T-cell (primary cell): Measurements from ENCODE around the gene TDRD3. TPM values are rescaled to one million over a fixed set of nuclear protein-coding genes. Genes with fewer than 3 reads are reported as not detected.

ENCODE experiments used
- ATAC-seq, 4 experiments: fragments of 200-7000 bp in 3 of 4; fragments of 150-1000 bp in 1 of 4; cut with Tn5 transposase; replicated peaks in 1 of 4; 1 replicate in 3 of 4; 2 replicates in 1 of 4; pipeline ENCODE4 v1.10.0; 2021; ENCODE audit warnings: moderate library complexity in 3 of 4, mild to moderate bottlenecking in 2 of 4, moderate number of reproducible peaks in 1 of 4
- CTCF ChIA-PET, 2 donors: fragments of 300-600 bp; sonication (Branson Sonifier 250); formaldehyde crosslinking; loops; one replicate each; lab custom pipeline; 2022; ENCODE audit warnings: antibody characterized with exemption in 2 of 2; lab: Charles Lee
- POLR2A ChIA-PET, 2 donors: fragments of 300-600 bp; sonication (Branson Sonifier 250); formaldehyde crosslinking; loops; one replicate each; lab custom pipeline; 2022; ENCODE audit warnings: antibody characterized with exemption in 2 of 2; lab: Charles Lee
- DNase-seq, 35 experiments: peaks; one replicate each; pipeline versions ENCODE4 v3.0.0 to v3.0.0-alpha.2; 2013 to 2023
- H3K27ac ChIP-seq: one replicate; pipeline ENCODE4 v1.5.1; 2013; ENCODE audit warnings: low read length
- H3K27me3 ChIP-seq, 2 experiments: replicated peaks in 1 of 2; 1 replicate in 1 of 2; 2 replicates in 1 of 2; pipeline versions ENCODE4 v1.6.1 to v1.7.0; 2013; ENCODE audit warnings: low read length in 1 of 2, mixed read lengths in 1 of 2; ENCODE audit not compliant: control insufficient read depth in 2 of 2, insufficient read depth in 2 of 2; ENCODE audit errors: extremely low read depth in 1 of 2
- H3K36me3 ChIP-seq, 2 donors: 1 replicate in 1 of 2; 2 replicates in 1 of 2; pipeline versions ENCODE4 v1.6.1 to v1.7.0; 2013; ENCODE audit warnings: low read length in 1 of 2; ENCODE audit not compliant: control insufficient read depth in 2 of 2, insufficient read depth in 1 of 2; ENCODE audit errors: extremely low read depth in 1 of 2
- H3K4me1 ChIP-seq, 2 experiments: 1 replicate in 1 of 2; 2 replicates in 1 of 2; pipeline versions ENCODE4 v1.6.1 to v1.7.0; 2013; ENCODE audit warnings: low read length in 2 of 2, mixed read lengths in 1 of 2; ENCODE audit not compliant: insufficient read depth in 2 of 2, control insufficient read depth in 1 of 2; ENCODE audit errors: extremely low read depth in 1 of 2
- H3K4me3 ChIP-seq, 2 donors: 1 replicate in 1 of 2; 2 replicates in 1 of 2; pipeline versions ENCODE4 v1.5.1 to v1.7.0; 2013; ENCODE audit warnings: mild to moderate bottlenecking in 2 of 2, low read length in 1 of 2, moderate library complexity in 1 of 2; ENCODE audit not compliant: control insufficient read depth in 1 of 2; ENCODE audit errors: extremely low read depth in 1 of 2
- H3K9me3 ChIP-seq: 2 replicates; pipeline ENCODE4 v1.7.0; 2013
- H3K27ac Mint-ChIP-seq, 2 donors: one replicate each; pipeline ENCODE4 v1.8.0; 2020 to 2021; ENCODE audit warnings: mild to moderate bottlenecking in 2 of 2, mixed read lengths in 2 of 2
- H3K27me3 Mint-ChIP-seq, 2 donors: one replicate each; pipeline ENCODE4 v1.8.0; 2021 to 2022; ENCODE audit warnings: mixed read lengths in 2 of 2
- H3K36me3 Mint-ChIP-seq: one replicate; pipeline ENCODE4 v1.8.0; 2021; ENCODE audit warnings: mixed read lengths
- H3K4me1 Mint-ChIP-seq, 3 donors: one replicate each; pipeline ENCODE4 v1.8.0; 2020 to 2022; ENCODE audit warnings: mixed read lengths in 3 of 3, mild to moderate bottlenecking in 1 of 3
- H3K4me3 Mint-ChIP-seq, 3 donors: one replicate each; pipeline ENCODE4 v1.8.0; 2020 to 2022; ENCODE audit warnings: mild to moderate bottlenecking in 3 of 3, mixed read lengths in 3 of 3, moderate library complexity in 3 of 3
- H3K9me3 Mint-ChIP-seq, 3 donors: one replicate each; pipeline ENCODE4 v1.8.0; 2020 to 2022; ENCODE audit warnings: mixed read lengths in 3 of 3
- WGBS: methylation state at CpG from one replicate; pipeline ENCODE4 v1.1.5; 2013; ENCODE audit warnings: missing lambda C conversion rate; ENCODE audit not compliant: insufficient coverage; 5-methylcytosine and 5-hydroxymethylcytosine counted together
- total RNA-seq, 35 experiments: library from RNA in 6 of 35; stranded (reverse) in 6 of 35; fragments of 120-200 nt in 1 of 35; gene quantifications; one replicate each; pipeline versions ENCODE4 v1.2.1 to v1.2.4 and lab custom pipeline; 2013 to 2026

Gene TDRD3
- total RNA-seq, 5 donors from 2014 or later (not counting 1 experiment from before 2014, with no cell fraction given), result 23.6 to 30.4 (median 26.8) TPM

- peaks cover 68% of the 10 kb centered on the region for H3K36me3 Mint-ChIP-seq
- peaks cover 0 to 15% (median 0%) of the 10 kb centered on the region in 3 donors for H3K9me3 Mint-ChIP-seq
- no peaks in the 10 kb centered on the region for H3K27me3 ChIP-seq
- no peaks in the 10 kb centered on the region for H3K4me1 ChIP-seq
- H3K27ac Mint-ChIP-seq, result no peak overlapping the region
- ChIA-PET CTCF (no interaction called here), POLR2A (no interaction called here)
- H3K4me3 Mint-ChIP-seq, result no peak overlapping the region
- H3K27ac ChIP-seq, result no peak overlapping the region
- DNase-seq (no peak), ATAC-seq (no peak)
- no peaks in the 10 kb centered on the region for H3K4me1 Mint-ChIP-seq
- H3K36me3 ChIP-seq, result peaks cover 8 to 19% of the 10 kb centered on the region in 2 donors
- WGBS, result no CpG with 5 or more reads among the region's 1 CpG
- H3K4me3 ChIP-seq, result no peak overlapping the region
- H3K27me3 Mint-ChIP-seq, result no peaks in the 10 kb centered on the region
- H3K9me3 ChIP-seq, result no peaks in the 10 kb centered on the region
Observed at GRCh38 chr13:60514891-60515290, 117.9 kb downstream of the TDRD3 start.

GRCh38 chr13:60519496-60519895 lies 122.5 kb downstream of the TDRD3 start:
- H3K4me1 ChIP-seq, result no peaks in the 10 kb centered on the region
- ATAC-seq, result no peak
- H3K36me3 ChIP-seq, result peaks cover 0 to 15% of the 10 kb centered on the region in 2 donors
- H3K27me3 ChIP-seq, result no peaks in the 10 kb centered on the region
- DNase-seq, result no peak
- H3K9me3 Mint-ChIP-seq, result no peaks in the 10 kb centered on the region
- H3K27me3 Mint-ChIP-seq, result no peaks in the 10 kb centered on the region
- peaks cover 39% of the 10 kb centered on the region for H3K36me3 Mint-ChIP-seq
- H3K4me3 ChIP-seq, result no peak overlapping the region
- H3K27ac ChIP-seq, result no peak overlapping the region
- H3K27ac Mint-ChIP-seq, result no peak overlapping the region
- CTCF ChIA-PET, result no interaction called here
- POLR2A ChIA-PET, result no interaction called here
- H3K4me1 Mint-ChIP-seq, result no peaks in the 10 kb centered on the region
- H3K4me3 Mint-ChIP-seq, result no peak overlapping the region
- no peaks in the 10 kb centered on the region for H3K9me3 ChIP-seq

- POLR2A ChIA-PET, result no interaction called here
- H3K27ac Mint-ChIP-seq, result no peak overlapping the region
Observed at GRCh38 chr13:60520902-60521569, 124.0 kb downstream of the TDRD3 start.

GRCh38 chr13:60538566-60538965 lies 141.5 kb downstream of the TDRD3 start:
- Histone ChIP-seq H3K36me3 (peaks cover 0 to 3% of the 10 kb centered on the region in 2 donors), H3K9me3 (no peaks in the 10 kb centered on the region), H3K27ac (no peak overlapping the region), H3K4me3 (no peak overlapping the region), H3K4me1 (no peaks in the 10 kb centered on the region), H3K27me3 (no peaks in the 10 kb centered on the region)
- Mint-ChIP-seq H3K4me1 (no peaks in the 10 kb centered on the region), H3K27ac (no peak overlapping the region), H3K27me3 (no peaks in the 10 kb centered on the region), H3K9me3 (no peaks in the 10 kb centered on the region), H3K36me3 (peaks cover 22% of the 10 kb centered on the region), H3K4me3 (no peak overlapping the region)
- CTCF ChIA-PET, result no interaction called here
- POLR2A ChIA-PET, result no interaction called here
- no peak for ATAC-seq
- no peak for DNase-seq
- no CpG with 5 or more reads among the region's 1 CpG for WGBS

More at GRCh38 chr13:60520902-60521569, 124.0 kb downstream of the TDRD3 start:
- H3K27me3 Mint-ChIP-seq, result no peaks in the 10 kb centered on the region
- H3K9me3 ChIP-seq, result no peaks in the 10 kb centered on the region
- peaks cover 30% of the 10 kb centered on the region for H3K36me3 Mint-ChIP-seq
- H3K4me1 Mint-ChIP-seq, result no peaks in the 10 kb centered on the region
- H3K27ac ChIP-seq, result no peak overlapping the region
- no peaks in the 10 kb centered on the region for H3K4me1 ChIP-seq
- CTCF ChIA-PET, result no interaction called here
- no peak for DNase-seq
- no CpG with 5 or more reads among the region's 4 CpGs for WGBS
- no peak overlapping the region for H3K4me3 Mint-ChIP-seq
- H3K27me3 ChIP-seq, result no peaks in the 10 kb centered on the region
- H3K4me3 ChIP-seq, result no peak overlapping the region
- no peaks in the 10 kb centered on the region for H3K9me3 Mint-ChIP-seq
- ATAC-seq, result no peak
- peaks cover 0 to 14% of the 10 kb centered on the region in 2 donors for H3K36me3 ChIP-seq

GRCh38 chr13:60540276-60540675 lies 143.3 kb downstream of the TDRD3 start:
- H3K4me1 ChIP-seq, result no peaks in the 10 kb centered on the region
- peaks cover 22% of the 10 kb centered on the region for H3K36me3 Mint-ChIP-seq
- no peaks in the 10 kb centered on the region for H3K9me3 Mint-ChIP-seq
- ChIA-PET CTCF (no interaction called here), POLR2A (no interaction called here)
- H3K27me3 Mint-ChIP-seq, result no peaks in the 10 kb centered on the region
- H3K27ac Mint-ChIP-seq, result no peak overlapping the region
- no CpG with 5 or more reads among the region's 4 CpGs for WGBS
- no peak overlapping the region for H3K4me3 ChIP-seq
- no peaks in the 10 kb centered on the region for H3K4me1 Mint-ChIP-seq
- peaks cover 0 to 5% of the 10 kb centered on the region in 2 donors for H3K36me3 ChIP-seq
- no peaks in the 10 kb centered on the region for H3K27me3 ChIP-seq
- DNase-seq (no peak), ATAC-seq (no peak)
- no peak overlapping the region for H3K4me3 Mint-ChIP-seq
- no peaks in the 10 kb centered on the region for H3K9me3 ChIP-seq
- H3K27ac ChIP-seq, result no peak overlapping the region

- DNase-seq (no peak), ATAC-seq (no peak)
- no peaks in the 10 kb centered on the region for H3K27me3 ChIP-seq
- no peaks in the 10 kb centered on the region for H3K9me3 ChIP-seq
- H3K36me3 ChIP-seq, result peaks cover 0 to 1% of the 10 kb centered on the region in 2 donors
- no CpG with 5 or more reads among the region's 5 CpGs for WGBS
- CTCF ChIA-PET, result interaction anchor here in 1 of 2 donors (0.6 kb wide), 1 partner anchor 650 kb away, joined by 4 read pairs; no protein-coding TSS in a partner anchor
- Mint-ChIP-seq H3K36me3 (peaks cover 38% of the 10 kb centered on the region), H3K27ac (no peak overlapping the region), H3K27me3 (no peaks in the 10 kb centered on the region), H3K4me1 (no peaks in the 10 kb centered on the region), H3K9me3 (no peaks in the 10 kb centered on the region), H3K4me3 (no peak overlapping the region)
- POLR2A ChIA-PET, result interaction anchor here in 1 of 2 donors (0.6 to 1.0 kb wide), 2 partner anchors 10 to 35 kb away, joined by 3 to 5 read pairs; no protein-coding TSS in a partner anchor
- no peak overlapping the region for H3K27ac ChIP-seq
- H3K4me1 ChIP-seq, result no peaks in the 10 kb centered on the region
- H3K4me3 ChIP-seq, result no peak overlapping the region
Observed at GRCh38 chr13:60562096-60562780, 165.2 kb downstream of the TDRD3 start.
